Stomach (tissue), 9 donors: ENCODE data around the gene SHISA6. TPM values are rescaled to one million over a fixed set of nuclear protein-coding genes. Genes with fewer than 3 reads are reported as not detected.
A peak's percentile ranks its signal among the peaks of the same experiment; 100 is the strongest.

Source experiments
- DNase-seq, 2 donors: peaks; one replicate each; pipeline versions ENCODE4 v3.0.0 to v3.0.0-alpha.2; 2013 to 2019
- H3K27ac ChIP-seq, 5 donors: fragments of 200-600 bp in 4 of 5; sonication (generic) in 4 of 5; one replicate each; pipeline ENCODE4 v1.5.1; 2013 to 2019; ENCODE audit warnings: mild to moderate bottlenecking in 1 of 5, moderate library complexity in 1 of 5
- H3K27me3 ChIP-seq, 3 donors: fragments of 200-600 bp; sonication (generic); one replicate each; pipeline ENCODE4 v1.5.1; 2017 to 2019; ENCODE audit warnings: mixed run types in 1 of 3
- H3K36me3 ChIP-seq, 4 donors: fragments of 200-600 bp; sonication (generic); 1 replicate in 3 of 4; 2 replicates in 1 of 4; pipeline ENCODE4 v1.5.1; 2016 to 2019
- H3K4me1 ChIP-seq, 4 donors: fragments of 200-600 bp; sonication (generic); one replicate each; pipeline ENCODE4 v1.5.1; 2016 to 2019
- H3K4me3 ChIP-seq, 4 donors: fragments of 200-600 bp; sonication (generic) in 3 of 4; one replicate each; pipeline ENCODE4 v1.5.1; 2016 to 2019; ENCODE audit warnings: mild to moderate bottlenecking in 1 of 4
- H3K9me3 ChIP-seq, 4 donors: fragments of 200-600 bp; sonication (generic); one replicate each; pipeline ENCODE4 v1.5.1; 2016 to 2019
- CTCF ChIP-seq, 7 experiments: fragments of 450-650 bp in 4 of 7; fragments of 200-600 bp in 3 of 7; sonication (generic) in 3 of 7; IDR thresholded peaks; one replicate each; pipeline ENCODE4 v1.5.1; 2016 to 2019; ENCODE audit warnings: antibody characterized with exemption in 7 of 7, control low read depth in 2 of 7, mild to moderate bottlenecking in 1 of 7
- EP300 ChIP-seq: sonication (generic); formaldehyde crosslinking; IDR thresholded peaks from one replicate; pipeline ENCODE4 v1.6.1; 2017; ENCODE audit warnings: antibody characterized with exemption
- POLR2A ChIP-seq, 4 donors: fragments of 450-650 bp; IDR thresholded peaks; one replicate each; pipeline ENCODE4 v1.6.1; 2016; ENCODE audit warnings: antibody characterized with exemption in 4 of 4, control low read depth in 2 of 4, mild to moderate bottlenecking in 1 of 4, moderate library complexity in 1 of 4
- POLR2AphosphoS5 ChIP-seq, 3 donors: sonication (generic); formaldehyde crosslinking; IDR thresholded peaks; one replicate each; pipeline ENCODE4 v1.6.1; 2016; ENCODE audit warnings: antibody characterized with exemption in 3 of 3
- WGBS, 5 donors: extraction: QIAGEN DNeasy Blood & Tissue Kit in 3 of 5; methylation state at CpG; one replicate each; pipeline versions ENCODE4 v1.1.5 to v1.1.7; 2013 to 2018; 5-methylcytosine and 5-hydroxymethylcytosine counted together
- intact Hi-C: fragments of 100-400 bp; cut with DNase I; formaldehyde crosslinking; loops from one replicate; pipeline ENCODE4 v1.15.1; 2023; ENCODE audit warnings: low total_unique reads
- polyA plus RNA-seq, 3 donors: library from polyadenylated mRNA; stranded (reverse); fragments of 200-250 nt; gene quantifications; one replicate each; pipeline ENCODE4 v1.2.3, GENCODE V29; 2013
- total RNA-seq, 5 donors: library from RNA; depleted of rRNA; stranded (reverse); fragments of >200 nt; gene quantifications; one replicate each; pipeline versions ENCODE4 v1.1.0 to v1.2.3, GENCODE V29; 2014 to 2016
- donor health status: healthy with polysubstance abuse.
- donor health status: Bipolar disorder and iron deficiency.
- donor health status: healthy.

Gene SHISA6
- total and polyA plus RNA-seq, 8 donors: 0.15 to 3.6 (median 1.3) TPM; not detected in 1

GRCh38 chr17:11369575-11369974 lies 128.6 kb downstream of the SHISA6 start:
- no peaks in the 10 kb centered on the region for H3K27me3 ChIP-seq
- DNase-seq: peak in 1 of 2 donors; percentile 45
- no peaks in the 10 kb centered on the region for H3K9me3 ChIP-seq
- no peaks in the 10 kb centered on the region for H3K4me1 ChIP-seq
- H3K36me3 ChIP-seq: no peaks in the 10 kb centered on the region
- 42 to 68% (median 56%) methylated on average over 6 of the region's 6 CpGs for WGBS, 5 donors
- H3K27ac ChIP-seq: no peak overlapping the region
- no peak overlapping the region for H3K4me3 ChIP-seq
- TF ChIP-seq POLR2AphosphoS5 (IDR thresholded peaks at IDR 0.05) (no peak), EP300 (no peak), CTCF (IDR thresholded peaks at IDR 0.05) (no peak), POLR2A (IDR thresholded peaks at IDR 0.05) (no peak)
- intact Hi-C loops: no loop called here

- Histone ChIP-seq H3K4me1 (no peaks in the 10 kb centered on the region), H3K36me3 (no peaks in the 10 kb centered on the region), H3K27ac (no peak overlapping the region), H3K4me3 (no peak overlapping the region), H3K9me3 (no peaks in the 10 kb centered on the region), H3K27me3 (no peaks in the 10 kb centered on the region)
- WGBS, 5 donors: 38 to 66% (median 43%) methylated on average over 3 of the region's 3 CpGs
- TF ChIP-seq POLR2A (IDR thresholded peaks at IDR 0.05): no peak
- no peak for TF ChIP-seq EP300
- TF ChIP-seq CTCF (IDR thresholded peaks at IDR 0.05): no peak
- TF ChIP-seq POLR2AphosphoS5 (IDR thresholded peaks at IDR 0.05): no peak
- no peak for DNase-seq
- intact Hi-C loops: no loop called here
Observed at GRCh38 chr17:11372692-11373091, 131.7 kb downstream of the SHISA6 start.

- Histone ChIP-seq H3K4me3 (no peak overlapping the region), H3K36me3 (no peaks in the 10 kb centered on the region), H3K9me3 (no peaks in the 10 kb centered on the region), H3K4me1 (no peaks in the 10 kb centered on the region), H3K27ac (no peak overlapping the region), H3K27me3 (no peaks in the 10 kb centered on the region)
- WGBS, 5 donors: 36 to 65% (median 57%) methylated on average over 6 of the region's 6 CpGs
- TF ChIP-seq CTCF (IDR thresholded peaks at IDR 0.05) (no peak), POLR2A (IDR thresholded peaks at IDR 0.05) (no peak), EP300 (no peak), POLR2AphosphoS5 (IDR thresholded peaks at IDR 0.05) (no peak)
- intact Hi-C loops: no loop called here
- DNase-seq: peak in 1 of 2 donors; percentile 13
Observed at GRCh38 chr17:11378506-11378905, 137.5 kb downstream of the SHISA6 start.

- no peaks in the 10 kb centered on the region for H3K36me3 ChIP-seq
- DNase-seq: no peak
- H3K27ac ChIP-seq: no peak overlapping the region
- WGBS, 5 donors: 78 to 93% (median 85%) methylated on average over 7 of the region's 7 CpGs
- H3K4me1 ChIP-seq: no peaks in the 10 kb centered on the region
- intact Hi-C loops: no loop called here
- no peaks in the 10 kb centered on the region for H3K27me3 ChIP-seq
- no peaks in the 10 kb centered on the region for H3K9me3 ChIP-seq
- TF ChIP-seq EP300: no peak
- TF ChIP-seq CTCF (IDR thresholded peaks at IDR 0.05): no peak
- TF ChIP-seq POLR2A (IDR thresholded peaks at IDR 0.05): no peak
- no peak for TF ChIP-seq POLR2AphosphoS5 (IDR thresholded peaks at IDR 0.05)
- no peak overlapping the region for H3K4me3 ChIP-seq
Observed at GRCh38 chr17:11380761-11381160, 139.7 kb downstream of the SHISA6 start.
